Right renal pelvis (tissue), 4 donors: ENCODE results near the gene ZMYND12. TPM values are rescaled to one million over a fixed set of nuclear protein-coding genes. Genes with fewer than 3 reads are reported as not detected.
"Not testable (repeated sequence)": the region's sequence is repeated elsewhere in the genome, so short reads cannot be mapped to it uniquely, and the experiment has no call there.

ENCODE experiments used
- DNase-seq, 4 donors: peaks; one replicate each; pipeline ENCODE4 v3.0.0-alpha.2; 2013; ENCODE audit warnings: low read depth in 4 of 4, low spot score in 3 of 4, missing footprints in 1 of 4
- polyA plus RNA-seq, 4 donors: library from polyadenylated mRNA; unstranded; fragments of 120-200 nt; gene quantifications; one replicate each; pipeline ENCODE4 v1.2.1, GENCODE V29; 2013; ENCODE audit not compliant: insufficient read length in 4 of 4

ZMYND12 gene, protein sequence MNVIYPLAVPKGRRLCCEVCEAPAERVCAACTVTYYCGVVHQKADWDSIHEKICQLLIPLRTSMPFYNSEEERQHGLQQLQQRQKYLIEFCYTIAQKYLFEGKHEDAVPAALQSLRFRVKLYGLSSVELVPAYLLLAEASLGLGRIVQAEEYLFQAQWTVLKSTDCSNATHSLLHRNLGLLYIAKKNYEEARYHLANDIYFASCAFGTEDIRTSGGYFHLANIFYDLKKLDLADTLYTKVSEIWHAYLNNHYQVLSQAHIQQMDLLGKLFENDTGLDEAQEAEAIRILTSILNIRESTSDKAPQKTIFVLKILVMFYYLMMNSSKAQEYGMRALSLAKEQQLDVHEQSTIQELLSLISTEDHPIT
- polyA plus RNA-seq = 1 to 10 TPM; 3.9 to 5.6 (median 4.5) TPM

DNA sequence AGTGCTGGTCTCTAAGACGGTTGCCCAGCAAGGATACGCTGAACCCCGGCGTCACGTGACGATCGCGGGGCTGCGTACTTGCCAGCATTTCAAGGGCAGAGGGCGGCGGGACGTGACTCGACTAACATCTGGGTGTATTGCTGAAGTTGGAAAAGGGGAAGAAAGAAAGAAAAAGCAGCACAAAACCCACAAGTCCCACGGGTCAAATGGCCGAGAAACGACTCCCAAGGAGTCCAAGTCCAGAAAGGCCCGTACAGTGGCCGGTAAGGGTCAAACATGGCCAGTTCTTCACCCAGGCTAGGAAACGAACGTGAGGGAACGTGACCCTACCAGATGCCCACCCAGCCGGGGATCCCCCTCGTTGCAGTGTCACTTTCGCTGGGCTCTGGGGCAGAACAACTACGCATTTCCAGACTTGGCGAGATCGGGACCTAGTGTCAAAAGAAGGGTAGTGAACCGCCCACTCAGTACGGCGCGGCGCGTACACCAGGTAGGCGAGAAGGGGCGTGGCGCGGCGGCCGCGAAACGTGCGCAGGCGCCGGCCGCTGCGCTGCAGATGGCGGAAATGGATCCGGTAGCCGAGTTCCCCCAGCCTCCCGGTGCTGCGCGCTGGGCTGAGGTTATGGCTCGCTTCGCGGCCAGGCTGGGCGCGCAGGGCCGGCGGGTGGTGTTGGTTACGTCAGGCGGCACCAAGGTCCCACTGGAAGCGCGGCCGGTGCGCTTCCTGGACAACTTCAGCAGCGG is at the start of gene ZMYND12, which contains the start of gene PPCS:
Gene ZMYND12 (minus strand): TSS at position 13 of the 744 bp plus-strand sequence. CDS start 25 bp downstream, outside the sequence.
Gene PPCS (plus strand): TSS at position 534 of the 744 bp plus-strand sequence. CDS start 23 bp downstream, at position 557.
- DNase-seq = peak; percentile 82 to 86 (median 84)

DNA sequence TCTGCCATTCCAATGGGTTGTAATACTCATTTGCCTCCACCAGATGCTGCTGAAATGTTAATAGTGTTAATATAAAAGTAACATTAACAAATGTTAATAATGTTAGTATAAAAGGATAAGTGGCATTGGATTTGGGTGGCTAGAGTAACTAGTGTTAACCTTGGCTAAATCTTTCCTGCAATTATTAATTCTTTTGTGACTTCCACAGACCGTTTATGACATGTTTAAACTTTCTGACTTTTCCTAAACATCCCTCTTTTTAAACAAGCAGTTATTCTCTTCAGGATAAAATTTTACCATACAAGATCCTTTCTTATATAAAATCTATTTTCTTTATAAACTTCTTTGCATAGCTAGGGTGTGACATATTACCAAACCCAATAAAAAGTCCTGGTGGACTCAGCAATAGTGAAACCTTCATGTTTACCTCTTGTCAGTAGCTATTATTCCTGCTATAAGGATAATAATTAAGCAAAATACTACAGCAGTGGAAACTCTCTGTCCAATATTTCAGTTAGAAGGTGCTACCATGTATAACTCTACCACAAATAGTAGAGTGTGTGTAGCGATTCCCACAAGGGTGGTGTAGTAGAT is 48.8 kb upstream of the ZMYND12 start:
- no peak for DNase-seq

DNA sequence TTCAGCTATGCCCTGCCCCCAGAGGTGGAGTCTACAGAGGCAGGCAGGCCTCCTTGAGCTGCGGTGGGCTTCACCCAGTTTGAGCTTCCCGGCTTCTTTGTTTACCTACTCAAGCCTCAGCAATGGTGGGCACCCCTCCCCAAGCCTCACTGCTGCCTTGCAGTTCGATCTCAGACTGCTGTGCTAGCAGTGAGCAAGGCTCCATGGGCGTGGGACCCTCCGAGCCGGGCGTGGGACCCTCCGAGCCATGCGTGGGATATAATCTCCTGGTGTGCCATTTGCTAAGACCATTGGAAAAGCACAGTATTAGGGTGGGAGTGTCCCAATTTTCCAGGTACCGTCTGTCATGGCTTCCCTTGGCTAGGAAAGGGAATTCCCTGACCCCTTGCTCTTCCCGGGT is 46.2 kb upstream of the ZMYND12 start:
- not testable (repeated sequence) for DNase-seq

DNA sequence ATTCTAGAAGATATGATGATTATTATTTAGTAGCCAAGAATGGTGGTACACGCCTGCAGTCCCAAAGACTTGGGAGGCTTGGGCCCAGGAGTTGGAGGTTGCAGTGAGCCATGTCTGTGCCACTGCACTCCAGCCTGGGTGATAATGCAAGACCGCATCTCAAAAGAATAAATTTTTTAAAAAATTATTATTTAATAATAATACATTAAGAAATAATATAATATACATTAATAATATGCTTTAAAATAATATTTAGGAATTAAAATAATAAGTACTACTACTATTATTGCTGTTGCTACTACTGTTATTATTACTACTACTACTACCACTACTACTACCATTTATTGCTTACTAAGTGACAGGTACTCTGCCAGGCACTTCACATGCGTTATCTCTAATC is 34.4 kb upstream of the ZMYND12 start:
- no peak for DNase-seq

DNA sequence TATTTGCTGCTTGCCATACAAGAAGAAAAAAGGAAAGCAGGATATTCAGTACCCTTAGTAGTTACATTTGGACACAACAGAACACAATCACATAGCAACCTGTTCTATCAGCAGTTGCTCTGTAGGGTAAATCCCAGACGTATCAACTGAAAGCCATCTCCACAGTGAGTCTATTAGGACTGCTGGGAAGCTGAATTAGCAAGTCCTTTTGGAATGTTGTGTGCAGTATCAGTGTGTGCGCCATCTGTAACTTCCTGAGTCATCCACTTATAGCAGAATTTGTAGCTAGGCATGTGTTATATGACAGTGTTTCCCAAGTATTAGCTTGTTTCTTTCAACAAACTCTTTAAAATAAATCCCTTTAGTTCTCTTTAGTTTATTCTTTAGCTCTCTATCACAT is 28.6 kb upstream of the ZMYND12 start:
- no peak for DNase-seq

DNA sequence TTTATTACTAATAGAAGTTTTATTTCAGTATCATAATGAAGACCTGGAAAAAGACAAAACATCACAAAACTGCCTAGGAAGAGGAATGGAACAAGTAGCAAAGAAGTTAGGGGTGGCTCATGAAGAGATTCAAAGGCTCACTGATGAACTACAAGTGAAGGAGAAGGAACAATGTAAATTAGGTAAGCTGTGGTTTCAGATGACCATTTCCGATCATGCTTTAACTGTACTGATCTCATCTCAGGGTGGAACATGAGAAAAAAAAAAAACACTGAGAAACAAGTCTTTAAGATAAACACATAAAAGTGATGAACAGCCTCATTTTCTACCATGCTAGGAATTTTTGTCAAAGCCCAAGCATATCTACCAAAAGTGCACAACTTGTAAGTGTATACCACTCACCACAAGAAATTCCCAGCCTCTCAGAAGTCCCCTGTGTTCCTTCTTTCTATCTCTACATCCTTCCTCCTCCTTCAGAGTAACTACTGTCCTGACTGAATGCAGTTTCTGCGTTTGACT is 26.9 kb upstream of the ZMYND12 start:
- no peak for DNase-seq

DNA sequence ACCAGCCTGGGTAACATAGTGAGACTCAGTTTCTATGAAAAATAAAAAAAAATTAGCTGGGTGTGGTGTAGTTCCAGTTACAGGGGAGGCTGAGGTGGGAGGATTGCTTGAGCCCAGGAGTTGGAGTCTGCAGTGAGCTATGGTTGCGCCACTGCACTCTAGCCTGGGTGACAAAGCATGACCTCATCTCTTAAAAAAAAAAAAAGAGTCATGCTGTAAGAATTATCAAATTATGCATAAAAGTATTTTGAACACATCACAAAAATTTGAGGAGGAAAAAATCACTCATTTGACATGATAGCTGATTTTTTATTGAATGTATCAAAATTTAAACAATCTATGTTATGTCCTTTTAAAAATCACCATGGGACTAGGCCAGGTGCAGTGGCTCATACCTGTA is 25.1 kb upstream of the ZMYND12 start:
- DNase-seq = no peak

DNA sequence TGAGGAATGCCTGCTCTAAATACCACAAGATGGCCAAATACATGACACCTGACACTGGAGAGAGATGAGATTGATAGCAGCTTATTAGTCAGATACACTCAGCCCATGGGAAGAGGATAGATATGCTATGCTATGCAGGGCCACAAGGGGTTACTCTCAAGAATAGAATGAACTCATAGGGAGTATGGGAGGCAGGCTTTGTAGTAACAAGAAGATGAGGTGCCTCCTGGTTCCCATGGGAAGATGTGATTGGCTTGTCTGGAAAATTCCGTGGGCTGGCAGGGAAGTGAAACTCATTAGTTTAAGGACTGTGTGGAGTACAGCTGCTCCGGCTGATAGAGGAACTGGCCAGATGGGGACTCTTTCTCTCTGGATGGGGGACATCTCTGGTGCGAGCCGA is 23.8 kb upstream of the ZMYND12 start:
- DNase-seq = no peak

DNA sequence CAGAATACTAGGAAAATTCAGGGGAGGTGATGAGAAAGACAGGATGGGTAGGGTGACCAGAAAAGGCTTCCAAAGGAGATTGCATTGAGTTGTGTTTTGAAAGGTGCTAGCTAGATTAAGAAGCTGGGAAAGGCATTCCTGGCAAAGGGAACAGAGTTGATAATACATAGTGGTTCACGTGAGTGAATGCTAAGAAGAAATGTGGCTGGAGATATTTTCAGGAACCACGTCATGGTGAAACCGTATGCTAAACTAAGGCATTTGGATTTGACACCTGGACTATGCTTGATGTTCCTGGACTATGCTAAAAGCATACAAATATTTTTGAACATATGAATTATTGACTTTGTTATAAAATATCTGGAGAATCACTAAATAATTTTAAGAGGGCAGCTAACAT is 22.0 kb upstream of the ZMYND12 start:
- no peak for DNase-seq

DNA sequence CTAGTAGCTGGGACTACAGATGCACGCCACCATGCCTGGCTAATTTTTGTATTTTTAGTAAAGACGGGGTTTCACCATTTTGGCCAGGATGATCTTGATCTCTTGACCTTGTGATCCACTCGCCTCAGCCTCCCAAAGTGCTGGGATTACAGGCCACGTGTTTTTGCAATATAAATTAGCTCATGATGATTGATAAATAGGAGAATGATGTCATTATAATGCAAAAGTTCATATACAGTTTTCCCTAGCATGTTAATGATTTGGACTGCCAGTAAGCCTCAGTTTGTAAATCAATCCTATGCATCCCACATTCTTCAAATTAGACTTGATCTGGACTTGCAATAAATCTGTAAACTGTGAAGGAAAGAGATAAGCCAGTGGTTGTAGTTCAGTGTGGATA is 21.5 kb upstream of the ZMYND12 start:
- DNase-seq = not testable (repeated sequence)

DNA sequence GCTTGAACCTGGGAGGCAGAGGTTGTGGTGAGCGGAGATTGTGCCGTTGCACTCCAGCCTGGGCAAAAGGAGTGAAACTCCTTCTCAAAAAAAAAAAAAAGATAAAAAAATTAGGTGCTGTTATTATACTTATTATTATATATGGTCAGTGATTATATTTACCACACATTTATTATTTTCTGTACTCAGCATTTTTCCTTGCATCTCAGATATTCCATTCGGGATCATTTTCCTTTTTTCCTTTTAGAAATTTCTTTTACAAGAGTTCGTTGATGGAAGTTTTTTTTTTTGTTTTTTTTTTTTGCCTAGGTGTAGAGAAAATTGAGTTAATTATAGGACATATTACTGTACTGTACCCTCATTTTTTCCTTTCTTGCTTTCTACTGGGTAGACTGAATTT is 20.8 kb upstream of the ZMYND12 start:
- DNase-seq = no peak

DNA sequence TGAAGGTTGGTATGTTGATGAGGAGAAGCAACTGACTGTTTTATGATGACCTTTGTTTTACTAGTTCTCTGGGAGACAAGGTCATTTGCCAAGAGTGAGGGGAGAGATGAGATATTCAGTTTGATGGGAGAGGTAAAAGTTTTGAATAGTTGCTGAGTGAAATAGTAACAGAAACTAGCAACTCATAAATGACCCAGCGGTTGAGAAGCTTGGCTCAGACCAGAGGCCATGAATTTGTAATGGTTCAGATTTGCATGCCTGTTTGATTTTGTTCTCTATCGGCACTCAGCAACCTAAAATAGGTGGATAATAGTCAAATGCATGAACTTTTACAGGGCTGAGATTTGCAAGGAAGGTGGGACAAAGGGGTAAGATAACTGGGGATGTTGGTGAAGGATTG is 13.9 kb upstream of the ZMYND12 start:
- DNase-seq = no peak

DNA sequence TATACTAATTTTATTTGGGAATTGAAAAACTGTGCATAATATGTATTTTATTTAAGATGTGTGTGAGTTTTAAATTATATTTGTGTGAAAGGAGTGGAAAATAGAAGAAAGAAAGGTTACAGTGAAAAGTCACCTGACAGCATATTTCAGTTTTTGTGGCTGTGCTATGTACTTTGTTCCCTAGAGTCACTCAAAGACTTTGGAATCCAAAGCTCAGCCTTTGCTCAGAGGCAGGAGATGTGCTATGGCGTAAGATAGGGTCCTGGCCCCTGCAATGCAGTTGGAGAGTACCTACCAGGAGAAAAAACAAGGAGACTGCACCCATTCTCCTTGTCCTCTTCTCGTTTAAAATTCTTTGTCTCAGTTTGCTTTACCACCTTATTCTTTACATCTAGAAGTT is 10.2 kb upstream of the ZMYND12 start:
- DNase-seq = no peak

DNA sequence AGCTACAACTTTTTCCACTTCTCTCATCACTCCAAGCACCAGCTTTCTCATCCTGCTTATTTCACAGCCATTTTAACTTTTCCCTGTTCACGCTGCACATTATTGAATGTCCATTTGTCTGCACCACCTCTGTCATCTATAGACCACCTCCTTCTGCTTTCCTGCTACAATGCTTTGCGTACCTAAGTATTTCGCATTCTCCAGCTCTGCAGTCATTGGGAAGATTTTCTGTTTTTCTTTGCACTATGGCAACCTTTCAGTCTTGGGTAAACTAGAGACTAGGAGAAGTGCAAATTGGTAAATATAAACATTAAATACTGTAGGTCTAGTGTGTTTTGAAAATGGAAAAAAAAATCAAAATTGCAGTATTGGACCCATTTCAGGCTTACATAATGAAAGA is 8.1 kb upstream of the ZMYND12 start:
- DNase-seq = peak in 1 of 4 donors; percentile 10

DNA sequence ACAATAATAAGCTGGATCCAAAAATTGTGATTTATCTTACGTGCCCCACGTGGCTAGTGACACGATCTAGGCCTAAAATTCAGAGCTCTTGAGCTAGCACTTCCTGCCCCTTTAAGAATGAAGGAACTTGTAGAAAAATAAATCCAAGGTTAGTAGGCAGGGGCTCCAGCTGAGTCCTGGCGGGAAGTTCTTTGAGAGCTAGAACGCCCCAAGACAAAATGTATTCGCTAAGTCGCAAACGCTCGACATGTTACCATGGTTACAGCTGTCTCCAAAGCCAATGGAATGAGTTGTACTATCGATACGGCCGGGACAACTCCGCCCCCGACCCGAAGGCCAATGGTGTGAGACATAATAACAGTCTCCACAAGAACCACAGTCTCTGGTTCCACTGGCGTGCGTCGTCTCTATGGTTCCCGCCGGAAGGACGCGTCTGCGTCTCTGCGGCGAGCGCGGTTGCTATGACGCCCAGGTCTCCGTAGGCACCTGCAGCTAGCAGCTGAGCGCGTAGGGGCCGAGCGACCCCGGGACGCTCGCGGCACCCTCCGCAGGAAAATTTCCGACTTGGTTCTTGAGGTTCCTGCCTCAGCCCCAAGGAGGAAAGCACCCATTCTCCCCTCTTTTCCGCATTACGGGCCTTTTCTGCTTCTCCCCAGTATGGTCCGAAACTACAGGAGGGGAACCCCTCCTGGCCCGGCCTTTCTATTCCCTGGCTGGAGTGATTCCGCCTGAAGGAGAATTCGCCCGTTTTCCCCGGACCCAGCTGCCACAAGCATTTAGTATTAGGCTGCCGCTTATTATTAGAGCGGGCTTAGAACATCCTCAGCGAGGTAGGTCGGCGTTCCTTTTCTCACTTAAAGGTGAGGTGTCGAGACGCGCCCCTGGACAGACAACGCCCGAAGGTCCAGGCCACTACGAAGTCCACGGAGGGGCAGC is 7.3 kb upstream of the ZMYND12 start, which contains the start of gene CCDC30:
Gene CCDC30 (plus strand): TSS at position 459 of the 936 bp plus-strand sequence. CDS start 17,266 bp downstream, outside the sequence.
- DNase-seq = peak; percentile 91 to 97 (median 96)

DNA sequence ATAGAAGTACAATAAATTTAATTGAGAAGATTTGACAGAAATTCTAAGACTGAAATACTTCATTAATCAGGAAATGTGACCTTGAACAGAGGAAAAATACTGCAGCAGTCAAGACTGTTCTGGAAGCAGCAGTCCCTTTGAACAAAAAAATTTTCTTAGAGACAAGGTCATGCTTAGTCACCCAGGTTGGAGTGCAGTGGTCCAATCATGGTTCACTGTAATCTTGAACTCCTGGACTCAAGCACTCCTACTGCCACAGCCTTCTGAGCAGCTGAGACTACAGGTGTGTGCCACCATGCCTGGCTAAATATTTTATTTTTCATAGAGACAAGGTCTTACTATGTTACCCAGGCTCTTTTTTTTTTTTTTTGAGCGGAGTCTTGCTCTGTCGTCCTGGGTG is 5.4 kb upstream of the ZMYND12 start:
- no peak for DNase-seq

DNA sequence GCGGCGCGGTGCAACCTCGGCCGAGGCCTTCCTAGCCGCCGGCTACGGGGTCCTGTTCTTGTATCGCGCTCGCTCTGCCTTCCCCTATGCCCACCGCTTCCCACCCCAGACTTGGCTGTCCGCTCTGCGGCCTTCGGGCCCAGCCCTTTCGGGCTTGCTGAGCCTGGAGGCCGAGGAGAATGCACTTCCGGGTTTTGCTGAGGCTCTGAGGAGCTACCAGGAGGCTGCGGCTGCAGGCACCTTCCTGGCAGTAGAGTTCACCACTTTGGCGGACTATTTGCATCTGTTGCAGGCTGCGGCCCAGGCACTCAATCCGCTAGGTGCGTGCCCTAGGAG is 900 bp upstream of the ZMYND12 start:
- peak in 1 of 4 donors; percentile 31 for DNase-seq

DNA sequence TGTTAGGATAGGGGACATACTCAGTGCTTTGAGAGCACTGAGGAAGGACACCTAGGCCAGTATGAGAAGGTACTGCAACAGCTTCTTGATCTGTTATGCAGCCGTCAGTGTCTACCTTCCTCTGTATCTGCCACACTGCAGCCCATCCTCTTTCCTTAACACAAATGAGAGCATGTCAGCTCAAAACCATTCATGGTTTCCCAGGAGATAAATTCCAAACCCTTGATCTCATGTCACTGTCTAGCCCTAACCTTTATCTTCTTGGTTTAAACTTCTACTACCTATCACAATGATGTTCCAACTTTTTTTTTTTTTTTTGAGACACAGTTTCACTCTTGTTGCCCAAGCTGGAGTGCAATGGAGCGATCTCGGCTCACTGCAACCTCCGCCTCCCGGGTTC is 1.4 kb downstream of the ZMYND12 start:
- DNase-seq = no peak

DNA sequence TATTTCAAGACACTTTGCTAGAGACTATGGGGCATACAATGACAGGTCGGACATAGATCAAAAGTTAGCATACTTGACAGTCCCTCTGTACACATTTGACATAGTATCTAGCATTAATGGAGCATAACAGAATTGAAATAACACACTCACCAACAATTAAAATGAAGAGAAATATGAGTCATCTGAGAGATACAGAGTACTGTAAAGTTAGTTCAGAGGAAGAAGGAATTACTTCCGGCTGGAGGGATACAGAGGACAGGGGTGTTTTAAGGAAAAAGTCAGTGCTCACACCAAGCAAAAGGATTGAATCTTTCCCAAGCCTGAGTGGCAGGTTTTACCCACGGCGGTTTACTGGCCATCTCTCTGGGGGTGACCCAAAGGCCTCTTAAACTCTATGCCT is 2.4 kb downstream of the ZMYND12 start:
- no peak for DNase-seq

DNA sequence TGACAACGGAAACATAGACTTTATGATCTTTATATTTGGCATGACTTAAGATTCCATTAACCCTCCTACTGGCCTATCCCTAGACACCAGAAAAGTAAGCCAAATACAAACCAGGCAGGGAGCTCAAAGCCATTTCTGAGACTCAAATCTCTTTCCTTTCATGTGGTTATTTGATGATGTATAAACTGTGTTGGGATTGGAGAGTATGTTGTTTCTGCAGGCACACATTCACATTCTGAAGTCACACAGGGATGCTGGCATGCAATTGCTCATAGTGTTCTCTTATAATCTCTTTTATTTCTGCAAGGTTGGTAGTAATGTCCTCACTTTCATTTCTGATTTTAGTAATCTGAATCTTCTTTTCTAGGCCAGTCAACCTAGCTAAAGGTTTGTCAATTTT is 5.8 kb downstream of the ZMYND12 start:
- no peak for DNase-seq
